ENCODE data around the gene FRAS1.

- TF ChIP-seq BHLHE40 (IDR thresholded peaks at IDR 0.05; ENCODE audit: borderline replicate concordance): no peak
- no peak for TF ChIP-seq FOXK2 (IDR thresholded peaks at IDR 0.05)
- no peak for TF ChIP-seq SP1 (IDR thresholded peaks at IDR 0.05)
- no peak for TF ChIP-seq LEF1 (IDR thresholded peaks at IDR 0.05; ENCODE audit: borderline replicate concordance)
- no peak for TF ChIP-seq SUZ12 (IDR thresholded peaks at IDR 0.05)
- TF ChIP-seq ZNF384 (IDR thresholded peaks at IDR 0.05): no peak
- TF ChIP-seq HDGF (IDR thresholded peaks at IDR 0.05; ENCODE audit: borderline replicate concordance): no peak
- no peak for TF ChIP-seq ARNT (IDR thresholded peaks at IDR 0.05)
- no peak for TF ChIP-seq FOXA1 (IDR thresholded peaks at IDR 0.05)
Observed at GRCh38 chr4:78119698-78120097, 62.6 kb downstream of the FRAS1 start.

Data from HEK293T (cell line).